ENCODE data around the gene GALNT18.

GRCh38 chr11:11239959-11240358 lies 381.8 kb downstream of the GALNT18 start:
- TF ChIP-seq CTCF (IDR thresholded peaks at IDR 0.05; ENCODE audit: extremely low read depth in 1 of 2, insufficient read depth in 1 of 2, low read depth in 1 of 2, low read length in 2 of 2) = no peak
- TF ChIP-seq EZH2 (IDR thresholded peaks at IDR 0.05; ENCODE audit: borderline replicate concordance, low read depth, low read length, severe bottlenecking) = no peak
- TF ChIP-seq JUN (IDR thresholded peaks at IDR 0.05; ENCODE audit: borderline replicate concordance, insufficient read depth, insufficient read length, low read depth) = no peak
- TF ChIP-seq POLR2A (IDR thresholded peaks at IDR 0.05; ENCODE audit: low read depth, low read length) = no peak
- no peak for TF ChIP-seq MAX (IDR thresholded peaks at IDR 0.05; ENCODE audit: insufficient read depth, insufficient read length)
- TF ChIP-seq POLR2AphosphoS5 (IDR thresholded peaks at IDR 0.05; ENCODE audit: insufficient read depth, low read depth, low read length) = no peak
- TF ChIP-seq MYC (IDR thresholded peaks at IDR 0.05; ENCODE audit: low read depth, low read length) = no peak
- no peak for TF ChIP-seq FOS (IDR thresholded peaks at IDR 0.05; ENCODE audit: borderline replicate concordance, insufficient read depth, low read length)

Data from endothelial cell of umbilical vein (primary cell).